K562 (cell line): ENCODE measurements around the gene GPSM3. TPM values are rescaled to one million over a fixed set of nuclear protein-coding genes. Genes with fewer than 3 reads are reported as not detected.

ENCODE experiments used
- KLF1 ChIP-seq: fragments of 450-650 bp; IDR thresholded peaks from 2 replicates; pipeline ENCODE4 v1.6.1; 2016; ENCODE audit warnings: missing genetic modification characterization, missing compliant biosample characterization
- KLF16 ChIP-seq: IDR thresholded peaks from 2 replicates; pipeline ENCODE4 v1.6.1; 2016; ENCODE audit warnings: antibody characterized with exemption
- MECOM ChIP-seq: fragments of 250-450 bp; sonication (Bioruptor Pico); IDR thresholded peaks from 2 replicates; pipeline ENCODE4 v1.8.0; 2022; ENCODE audit warnings: inconsistent platforms
- POU5F1 ChIP-seq: fragments of 150-350 bp; IDR thresholded peaks from 2 replicates; pipeline ENCODE4 v1.6.1; 2014; ENCODE audit warnings: borderline replicate concordance, low read length, low read depth, mild to moderate bottlenecking; ENCODE audit not compliant: partially characterized antibody
- RFX7 ChIP-seq: fragments of 250-450 bp; sonication (Bioruptor Pico); IDR thresholded peaks from 2 replicates; pipeline ENCODE4 v1.5.1; 2021; ENCODE audit warnings: mild to moderate bottlenecking
- SMARCE1 ChIP-seq: fragments of 450-650 bp; IDR thresholded peaks from 2 replicates; pipeline ENCODE4 v1.7.1; 2016; ENCODE audit warnings: mild to moderate bottlenecking
- SMC3 ChIP-seq: conservative IDR thresholded peaks from 2 replicates; pipeline ENCODE4 v1.6.1; 2011; ENCODE audit warnings: low read depth, low read length, improper control_type of control experiment; ENCODE audit not compliant: insufficient read depth
- SPI1 ChIP-seq: IDR thresholded peaks from 2 replicates; pipeline ENCODE4 v1.6.1; 2011; ENCODE audit warnings: low read depth, low read length, control low read depth, borderline replicate concordance
- TBP ChIP-seq: optimal IDR thresholded peaks from 2 replicates; pipeline ENCODE3; 2011; ENCODE audit warnings: low read depth, low read length, improper control_type of control experiment
- XRCC5 ChIP-seq: fragments of 200-400 bp; formaldehyde crosslinking; IDR thresholded peaks from 2 replicates; pipeline ENCODE4 v1.6.1; 2017; ENCODE audit warnings: low read depth, mild to moderate bottlenecking, low read length
- ZNF124 ChIP-seq: sonication (generic); formaldehyde crosslinking; IDR thresholded peaks from 2 replicates; pipeline ENCODE4 v1.8.1; 2022; ENCODE audit warnings: missing genetic modification reagents
- ZNF282 ChIP-seq: sonication (generic); formaldehyde crosslinking; IDR thresholded peaks from 2 replicates; pipeline ENCODE4 v1.8.1; 2023; ENCODE audit warnings: missing genetic modification reagents
- polyA plus RNA-seq, 8 experiments: library from polyadenylated mRNA; depleted of rRNA in 4 of 8; stranded (reverse) in 5 of 8; unstranded in 3 of 8; fragments of >200 nt; fragmentation: Nextera tagmentation in 2 of 8; fragmentation: Illumina TruSeq in 1 of 8; extraction: Ambion mirVana in 2 of 8; extraction: Trizol in 1 of 8; gene quantifications; 2 replicates each; pipeline versions ENCODE4 v1.2.1 to v1.2.3, GENCODE V29; 2011 to 2014; ENCODE audit warnings: inconsistent platforms in 1 of 8, missing spikeins in 1 of 8
- total RNA-seq, 7 experiments: library from RNA; depleted of rRNA in 6 of 7; stranded (reverse); fragments of >200 nt in 6 of 7; fragmentation: Illumina TruSeq in 2 of 7; extraction: Trizol in 2 of 7; gene quantifications; 2 replicates each; pipeline versions ENCODE4 v1.2.1 to v1.2.3, GENCODE V29; 2011 to 2021; ENCODE audit warnings: low replicate concordance in 1 of 7
- TF ChIP-seq, protein P1 (sequence below): fragments of 250-450 bp; sonication (Bioruptor Pico); IDR thresholded peaks from 2 replicates; pipeline ENCODE4 v1.6.1; 2021; ENCODE audit warnings: mild to moderate bottlenecking
- TF ChIP-seq, protein P2 (sequence below), 3 experiments: fragments of 200-800 bp in 1 of 3; fragments of 250-450 bp in 1 of 3; fragments of 450-650 bp in 1 of 3; sonication (Bioruptor Pico) in 1 of 3; sonication (Bioruptor generic) in 1 of 3; formaldehyde crosslinking in 1 of 3; IDR thresholded peaks; 2 replicates each; pipeline versions ENCODE4 v1.6.1 to v1.8.0; 2016 to 2022; ENCODE audit warnings: mild to moderate bottlenecking in 2 of 3, missing genetic modification characterization in 2 of 3, missing compliant biosample characterization in 1 of 3, moderate library complexity in 1 of 3
- TF ChIP-seq, protein P3 (sequence below): fragments of 250-450 bp; sonication (Bioruptor Pico); IDR thresholded peaks from 2 replicates; pipeline ENCODE4 v1.8.0; 2021; ENCODE audit warnings: moderate library complexity, mild to moderate bottlenecking, inconsistent platforms
- TF ChIP-seq, protein P4 (sequence below): fragments of 250-450 bp; sonication (Bioruptor Pico); IDR thresholded peaks from 2 replicates; pipeline ENCODE4 v1.5.0; 2020; ENCODE audit warnings: mild to moderate bottlenecking
- TF ChIP-seq, protein P5 (sequence below): IDR thresholded peaks from 3 replicates; pipeline ENCODE4 v1.6.1; 2011; ENCODE audit warnings: borderline replicate concordance, mild to moderate bottlenecking; ENCODE audit not compliant: insufficient read length, insufficient read depth
- TF ChIP-seq, protein P6 (sequence below): fragments of 150-350 bp; conservative IDR thresholded peaks from 2 replicates; pipeline ENCODE4 v1.6.1; 2014; ENCODE audit warnings: low read length

GPSM3 gene
- total and polyA plus RNA-seq, 9 of the 15 experiments (the other 6 are each of a cell fraction or from before 2014, with no cell fraction given), result 5.3 to 42.6 (median 24.4) TPM

DNA sequence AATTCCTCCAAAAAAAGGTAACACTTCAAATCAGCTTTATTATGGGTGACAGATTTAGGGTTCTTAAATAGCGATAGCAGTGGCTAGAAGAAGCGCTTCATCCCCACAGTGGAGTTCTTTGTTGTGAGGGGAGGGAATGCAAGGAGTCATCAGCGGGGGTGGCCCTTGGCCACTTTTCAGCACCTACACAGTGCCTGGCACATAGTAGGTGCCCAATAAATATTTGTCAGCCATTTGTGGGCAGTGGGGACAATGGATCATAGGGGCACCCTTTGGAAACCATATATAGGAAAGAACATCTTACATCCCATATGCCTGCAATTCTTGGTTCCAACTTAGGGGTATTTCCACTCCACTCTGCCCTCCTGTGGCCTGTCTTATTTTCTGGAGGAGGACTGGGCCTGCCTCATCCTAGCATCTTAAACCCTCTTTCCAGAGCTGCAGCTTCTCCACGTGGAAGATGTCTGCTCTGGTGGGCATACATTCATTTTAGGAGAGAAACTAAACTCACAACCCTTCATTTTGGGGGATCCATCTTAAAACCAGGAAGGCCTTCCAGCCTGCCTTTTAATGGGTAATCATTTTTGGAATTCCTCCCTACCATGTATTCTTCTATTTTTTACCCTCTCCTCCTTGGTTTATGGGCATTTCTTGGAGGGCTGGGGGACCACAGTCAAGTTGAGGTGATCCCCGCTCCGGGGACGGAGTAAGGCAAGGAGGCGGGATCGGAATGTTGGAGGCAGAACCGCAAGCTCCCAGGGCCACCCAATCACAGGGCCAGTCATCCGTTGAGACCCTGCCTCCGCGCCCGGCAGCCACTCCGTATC lies 2.6 kb upstream of the GPSM3 start (continued):
- TF ChIP-seq, protein P1, sequence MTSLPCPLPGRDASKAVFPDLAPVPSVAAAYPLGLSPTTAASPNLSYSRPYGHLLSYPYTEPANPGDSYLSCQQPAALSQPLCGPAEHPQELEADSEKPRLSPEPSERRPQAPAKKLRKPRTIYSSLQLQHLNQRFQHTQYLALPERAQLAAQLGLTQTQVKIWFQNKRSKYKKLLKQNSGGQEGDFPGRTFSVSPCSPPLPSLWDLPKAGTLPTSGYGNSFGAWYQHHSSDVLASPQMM (CRISPR knock-in tag), result no peak
- TF ChIP-seq SPI1 (no peak), TBP (peak; percentile 63), ZNF124 (no peak), SMARCE1 (peak; percentile 66; the same call in 1 of the 2 replicates), KLF1 (no peak), SMC3 (peak; percentile 74), KLF16 (0 out of 2 replicates have a peak, but pooled peaks have one; percentile 11), POU5F1 (no peak), RFX7 (no peak), XRCC5 (no peak; the same call in 1 of the 2 replicates), MECOM (CRISPR knock-in tag) (no peak), ZNF282 (CRISPR knock-in tag) (no peak)
- TF ChIP-seq, protein P2, sequence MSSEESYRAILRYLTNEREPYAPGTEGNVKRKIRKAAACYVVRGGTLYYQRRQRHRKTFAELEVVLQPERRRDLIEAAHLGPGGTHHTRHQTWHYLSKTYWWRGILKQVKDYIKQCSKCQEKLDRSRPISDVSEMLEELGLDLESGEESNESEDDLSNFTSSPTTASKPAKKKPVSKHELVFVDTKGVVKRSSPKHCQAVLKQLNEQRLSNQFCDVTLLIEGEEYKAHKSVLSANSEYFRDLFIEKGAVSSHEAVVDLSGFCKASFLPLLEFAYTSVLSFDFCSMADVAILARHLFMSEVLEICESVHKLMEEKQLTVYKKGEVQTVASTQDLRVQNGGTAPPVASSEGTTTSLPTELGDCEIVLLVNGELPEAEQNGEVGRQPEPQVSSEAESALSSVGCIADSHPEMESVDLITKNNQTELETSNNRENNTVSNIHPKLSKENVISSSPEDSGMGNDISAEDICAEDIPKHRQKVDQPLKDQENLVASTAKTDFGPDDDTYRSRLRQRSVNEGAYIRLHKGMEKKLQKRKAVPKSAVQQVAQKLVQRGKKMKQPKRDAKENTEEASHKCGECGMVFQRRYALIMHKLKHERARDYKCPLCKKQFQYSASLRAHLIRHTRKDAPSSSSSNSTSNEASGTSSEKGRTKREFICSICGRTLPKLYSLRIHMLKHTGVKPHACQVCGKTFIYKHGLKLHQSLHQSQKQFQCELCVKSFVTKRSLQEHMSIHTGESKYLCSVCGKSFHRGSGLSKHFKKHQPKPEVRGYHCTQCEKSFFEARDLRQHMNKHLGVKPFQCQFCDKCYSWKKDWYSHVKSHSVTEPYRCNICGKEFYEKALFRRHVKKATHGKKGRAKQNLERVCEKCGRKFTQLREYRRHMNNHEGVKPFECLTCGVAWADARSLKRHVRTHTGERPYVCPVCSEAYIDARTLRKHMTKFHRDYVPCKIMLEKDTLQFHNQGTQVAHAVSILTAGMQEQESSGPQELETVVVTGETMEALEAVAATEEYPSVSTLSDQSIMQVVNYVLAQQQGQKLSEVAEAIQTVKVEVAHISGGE (CRISPR knock-in tag; IDR thresholded peaks at IDR 0.05), result no peak
- TF ChIP-seq, protein P3, sequence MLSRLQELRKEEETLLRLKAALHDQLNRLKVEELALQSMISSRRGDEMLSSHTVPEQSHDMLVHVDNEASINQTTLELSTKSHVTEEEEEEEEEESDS (CRISPR knock-in tag), result no peak
- TF ChIP-seq, protein P4, sequence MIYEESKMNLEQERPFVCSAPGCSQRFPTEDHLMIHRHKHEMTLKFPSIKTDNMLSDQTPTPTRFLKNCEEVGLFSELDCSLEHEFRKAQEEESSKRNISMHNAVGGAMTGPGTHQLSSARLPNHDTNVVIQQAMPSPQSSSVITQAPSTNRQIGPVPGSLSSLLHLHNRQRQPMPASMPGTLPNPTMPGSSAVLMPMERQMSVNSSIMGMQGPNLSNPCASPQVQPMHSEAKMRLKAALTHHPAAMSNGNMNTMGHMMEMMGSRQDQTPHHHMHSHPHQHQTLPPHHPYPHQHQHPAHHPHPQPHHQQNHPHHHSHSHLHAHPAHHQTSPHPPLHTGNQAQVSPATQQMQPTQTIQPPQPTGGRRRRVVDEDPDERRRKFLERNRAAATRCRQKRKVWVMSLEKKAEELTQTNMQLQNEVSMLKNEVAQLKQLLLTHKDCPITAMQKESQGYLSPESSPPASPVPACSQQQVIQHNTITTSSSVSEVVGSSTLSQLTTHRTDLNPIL (CRISPR knock-in tag), result no peak
- TF ChIP-seq, protein P5, sequence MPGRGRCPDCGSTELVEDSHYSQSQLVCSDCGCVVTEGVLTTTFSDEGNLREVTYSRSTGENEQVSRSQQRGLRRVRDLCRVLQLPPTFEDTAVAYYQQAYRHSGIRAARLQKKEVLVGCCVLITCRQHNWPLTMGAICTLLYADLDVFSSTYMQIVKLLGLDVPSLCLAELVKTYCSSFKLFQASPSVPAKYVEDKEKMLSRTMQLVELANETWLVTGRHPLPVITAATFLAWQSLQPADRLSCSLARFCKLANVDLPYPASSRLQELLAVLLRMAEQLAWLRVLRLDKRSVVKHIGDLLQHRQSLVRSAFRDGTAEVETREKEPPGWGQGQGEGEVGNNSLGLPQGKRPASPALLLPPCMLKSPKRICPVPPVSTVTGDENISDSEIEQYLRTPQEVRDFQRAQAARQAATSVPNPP, result no peak
- TF ChIP-seq, protein P6, sequence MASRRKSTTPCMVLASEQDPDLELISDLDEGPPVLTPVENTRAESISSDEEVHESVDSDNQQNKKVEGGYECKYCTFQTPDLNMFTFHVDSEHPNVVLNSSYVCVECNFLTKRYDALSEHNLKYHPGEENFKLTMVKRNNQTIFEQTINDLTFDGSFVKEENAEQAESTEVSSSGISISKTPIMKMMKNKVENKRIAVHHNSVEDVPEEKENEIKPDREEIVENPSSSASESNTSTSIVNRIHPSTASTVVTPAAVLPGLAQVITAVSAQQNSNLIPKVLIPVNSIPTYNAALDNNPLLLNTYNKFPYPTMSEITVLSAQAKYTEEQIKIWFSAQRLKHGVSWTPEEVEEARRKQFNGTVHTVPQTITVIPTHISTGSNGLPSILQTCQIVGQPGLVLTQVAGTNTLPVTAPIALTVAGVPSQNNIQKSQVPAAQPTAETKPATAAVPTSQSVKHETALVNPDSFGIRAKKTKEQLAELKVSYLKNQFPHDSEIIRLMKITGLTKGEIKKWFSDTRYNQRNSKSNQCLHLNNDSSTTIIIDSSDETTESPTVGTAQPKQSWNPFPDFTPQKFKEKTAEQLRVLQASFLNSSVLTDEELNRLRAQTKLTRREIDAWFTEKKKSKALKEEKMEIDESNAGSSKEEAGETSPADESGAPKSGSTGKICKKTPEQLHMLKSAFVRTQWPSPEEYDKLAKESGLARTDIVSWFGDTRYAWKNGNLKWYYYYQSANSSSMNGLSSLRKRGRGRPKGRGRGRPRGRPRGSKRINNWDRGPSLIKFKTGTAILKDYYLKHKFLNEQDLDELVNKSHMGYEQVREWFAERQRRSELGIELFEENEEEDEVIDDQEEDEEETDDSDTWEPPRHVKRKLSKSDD, result no peak
